PC-9 (cell line): ENCODE measurements around the gene FDX2.

Source experiments
- EZH2 ChIP-seq: fragments of 200-600 bp; sonication (generic); IDR thresholded peaks from 2 replicates; pipeline ENCODE4 v1.8.0; 2017; ENCODE audit warnings: antibody characterized with exemption, low read depth
- TF ChIP-seq, protein P1 (sequence below): fragments of 200-600 bp; sonication (generic); conservative IDR thresholded peaks from 2 replicates; pipeline ENCODE4 v1.6.1; 2017; ENCODE audit warnings: mixed run types, antibody characterized with exemption, mild to moderate bottlenecking, moderate library complexity

DNA sequence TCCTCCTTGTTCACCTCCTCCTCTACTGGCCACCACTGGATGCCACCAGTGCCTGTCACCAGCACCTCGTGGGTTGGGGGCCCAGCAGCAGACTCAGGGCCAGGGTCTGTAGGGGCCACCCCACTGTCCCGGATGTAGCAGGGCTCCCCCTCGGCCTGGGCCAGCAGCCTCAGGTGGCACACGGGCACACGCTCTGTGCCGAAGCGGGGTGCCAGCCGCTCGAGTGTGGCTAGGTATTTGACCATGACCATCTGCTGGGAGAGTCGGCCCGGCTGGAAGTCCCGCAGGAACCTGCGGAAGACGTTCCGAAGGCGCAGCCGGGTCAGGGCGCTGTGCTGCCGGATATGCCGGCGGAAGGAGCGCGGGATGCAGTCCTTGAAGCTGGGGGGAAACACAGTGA lies 49.7 kb upstream of the FDX2 start:
- TF ChIP-seq, protein P1, sequence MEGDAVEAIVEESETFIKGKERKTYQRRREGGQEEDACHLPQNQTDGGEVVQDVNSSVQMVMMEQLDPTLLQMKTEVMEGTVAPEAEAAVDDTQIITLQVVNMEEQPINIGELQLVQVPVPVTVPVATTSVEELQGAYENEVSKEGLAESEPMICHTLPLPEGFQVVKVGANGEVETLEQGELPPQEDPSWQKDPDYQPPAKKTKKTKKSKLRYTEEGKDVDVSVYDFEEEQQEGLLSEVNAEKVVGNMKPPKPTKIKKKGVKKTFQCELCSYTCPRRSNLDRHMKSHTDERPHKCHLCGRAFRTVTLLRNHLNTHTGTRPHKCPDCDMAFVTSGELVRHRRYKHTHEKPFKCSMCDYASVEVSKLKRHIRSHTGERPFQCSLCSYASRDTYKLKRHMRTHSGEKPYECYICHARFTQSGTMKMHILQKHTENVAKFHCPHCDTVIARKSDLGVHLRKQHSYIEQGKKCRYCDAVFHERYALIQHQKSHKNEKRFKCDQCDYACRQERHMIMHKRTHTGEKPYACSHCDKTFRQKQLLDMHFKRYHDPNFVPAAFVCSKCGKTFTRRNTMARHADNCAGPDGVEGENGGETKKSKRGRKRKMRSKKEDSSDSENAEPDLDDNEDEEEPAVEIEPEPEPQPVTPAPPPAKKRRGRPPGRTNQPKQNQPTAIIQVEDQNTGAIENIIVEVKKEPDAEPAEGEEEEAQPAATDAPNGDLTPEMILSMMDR, result no peak
- TF ChIP-seq EZH2, result no peak
